ENCODE results near the gene NOTCH2NLA. TPM values are rescaled to one million over a fixed set of nuclear protein-coding genes. Genes with fewer than 3 reads are reported as not detected.
A peak's percentile ranks its signal among the peaks of the same experiment; 100 is the strongest.
"Not testable (repeated sequence)": the region's sequence is repeated elsewhere in the genome, so short reads cannot be mapped to it uniquely, and the experiment has no call there.

NOTCH2NLA gene
- total and polyA plus RNA-seq, 2 donors (not counting 1 experiment from before 2014, with no cell fraction given) = 60.4 to 140 TPM

- H3K4me1 ChIP-seq (ENCODE audit: control insufficient read depth in 2 of 2, insufficient read depth in 2 of 2, low read length in 2 of 2); H3K4me2 ChIP-seq (replicated peaks; ENCODE audit: low read depth, low read length, poor library complexity, severe bottlenecking); DNase-seq; CTCF ChIA-PET; H3K79me2 ChIP-seq (ENCODE audit: control insufficient read depth, insufficient read depth, low read length); H2AFZ ChIP-seq (ENCODE audit: insufficient read depth, low read depth, low read length, poor library complexity, severe bottlenecking); H3K27ac ChIP-seq (ENCODE audit: low read length in 2 of 2); H3K27me3 Mint-ChIP-seq; H3K9me3 ChIP-seq (ENCODE audit: control extremely low read depth in 1 of 3, control insufficient read depth in 2 of 3, insufficient read depth in 1 of 3, low read length in 2 of 3); H3K27me3 ChIP-seq (replicated peaks in 1 of 4; ENCODE audit: control extremely low read depth in 1 of 4, control insufficient read depth in 3 of 4, insufficient read depth in 4 of 4, low read length in 3 of 4); H3K4me3 Mint-ChIP-seq; H3K4me1 Mint-ChIP-seq; H4K20me1 ChIP-seq (ENCODE audit: control insufficient read depth, insufficient read depth, low read length, poor library complexity, severe bottlenecking); H3K36me3 ChIP-seq (replicated peaks in 1 of 2; ENCODE audit: control extremely low read depth in 1 of 2, control insufficient read depth in 1 of 2, extremely low read depth in 1 of 2, insufficient read depth in 2 of 2, low read length in 1 of 2); H3K9ac ChIP-seq (ENCODE audit: low read length); H3K27ac Mint-ChIP-seq; POLR2A ChIA-PET; ATAC-seq (ENCODE audit: low read depth); H3K9me3 Mint-ChIP-seq (ENCODE audit: insufficient read depth); intact Hi-C loops (cut with micrococcal nuclease); H3K4me3 ChIP-seq (ENCODE audit: control extremely low read depth in 1 of 5, extremely low read depth in 1 of 5, insufficient read depth in 1 of 5, low read depth in 2 of 5, low read length in 4 of 5): not testable (repeated sequence)
- WGBS (ENCODE audit: insufficient coverage) = no CpG with 5 or more reads among the region's 1 CpG
Measured at GRCh38 chr1:146167740-146168139, 61.1 kb downstream of the NOTCH2NLA start.

- H3K4me3 Mint-ChIP-seq; H2AFZ ChIP-seq (ENCODE audit: insufficient read depth, low read depth, low read length, poor library complexity, severe bottlenecking); H3K9me3 Mint-ChIP-seq (ENCODE audit: insufficient read depth); H3K27me3 Mint-ChIP-seq; POLR2A ChIA-PET; H3K4me3 ChIP-seq (ENCODE audit: control extremely low read depth in 1 of 5, extremely low read depth in 1 of 5, insufficient read depth in 1 of 5, low read depth in 2 of 5, low read length in 4 of 5); H3K79me2 ChIP-seq (ENCODE audit: control insufficient read depth, insufficient read depth, low read length); H3K27ac ChIP-seq (ENCODE audit: low read length in 2 of 2); H3K9me3 ChIP-seq (ENCODE audit: control extremely low read depth in 1 of 3, control insufficient read depth in 2 of 3, insufficient read depth in 1 of 3, low read length in 2 of 3); ATAC-seq (ENCODE audit: low read depth); H3K4me1 Mint-ChIP-seq; H4K20me1 ChIP-seq (ENCODE audit: control insufficient read depth, insufficient read depth, low read length, poor library complexity, severe bottlenecking); H3K4me1 ChIP-seq (ENCODE audit: control insufficient read depth in 2 of 2, insufficient read depth in 2 of 2, low read length in 2 of 2); intact Hi-C loops (cut with micrococcal nuclease); H3K36me3 ChIP-seq (replicated peaks in 1 of 2; ENCODE audit: control extremely low read depth in 1 of 2, control insufficient read depth in 1 of 2, extremely low read depth in 1 of 2, insufficient read depth in 2 of 2, low read length in 1 of 2); H3K9ac ChIP-seq (ENCODE audit: low read length); H3K4me2 ChIP-seq (replicated peaks; ENCODE audit: low read depth, low read length, poor library complexity, severe bottlenecking); CTCF ChIA-PET; H3K27ac Mint-ChIP-seq; DNase-seq; H3K27me3 ChIP-seq (replicated peaks in 1 of 4; ENCODE audit: control extremely low read depth in 1 of 4, control insufficient read depth in 3 of 4, insufficient read depth in 4 of 4, low read length in 3 of 4): not testable (repeated sequence)
- no CpG with 5 or more reads among the region's 1 CpG for WGBS (ENCODE audit: insufficient coverage)
Measured at GRCh38 chr1:146167273-146167672, 61.5 kb downstream of the NOTCH2NLA start.

GRCh38 chr1:146144465-146144864, 84.4 kb downstream of the NOTCH2NLA start, which contains the start of gene NBPF10:
NBPF10 (minus strand) TSS chr1:146144804; CDS start chr1:146144769, 35 bp downstream.
- no CpG with 5 or more reads among the region's 7 CpGs for WGBS (ENCODE audit: insufficient coverage)
- DNase-seq; H3K27me3 ChIP-seq (replicated peaks in 1 of 4; ENCODE audit: control extremely low read depth in 1 of 4, control insufficient read depth in 3 of 4, insufficient read depth in 4 of 4, low read length in 3 of 4); H3K27me3 Mint-ChIP-seq; POLR2A ChIA-PET; H2AFZ ChIP-seq (ENCODE audit: insufficient read depth, low read depth, low read length, poor library complexity, severe bottlenecking); CTCF ChIA-PET; intact Hi-C loops (cut with micrococcal nuclease); H3K79me2 ChIP-seq (ENCODE audit: control insufficient read depth, insufficient read depth, low read length); H3K9me3 ChIP-seq (ENCODE audit: control extremely low read depth in 1 of 3, control insufficient read depth in 2 of 3, insufficient read depth in 1 of 3, low read length in 2 of 3); H3K4me2 ChIP-seq (replicated peaks; ENCODE audit: low read depth, low read length, poor library complexity, severe bottlenecking); H3K9me3 Mint-ChIP-seq (ENCODE audit: insufficient read depth); H3K27ac ChIP-seq (ENCODE audit: low read length in 2 of 2); H4K20me1 ChIP-seq (ENCODE audit: control insufficient read depth, insufficient read depth, low read length, poor library complexity, severe bottlenecking); H3K4me3 Mint-ChIP-seq; H3K4me1 Mint-ChIP-seq; H3K4me3 ChIP-seq (ENCODE audit: control extremely low read depth in 1 of 5, extremely low read depth in 1 of 5, insufficient read depth in 1 of 5, low read depth in 2 of 5, low read length in 4 of 5); H3K9ac ChIP-seq (ENCODE audit: low read length); ATAC-seq (ENCODE audit: low read depth); H3K27ac Mint-ChIP-seq; H3K36me3 ChIP-seq (replicated peaks in 1 of 2; ENCODE audit: control extremely low read depth in 1 of 2, control insufficient read depth in 1 of 2, extremely low read depth in 1 of 2, insufficient read depth in 2 of 2, low read length in 1 of 2); H3K4me1 ChIP-seq (ENCODE audit: control insufficient read depth in 2 of 2, insufficient read depth in 2 of 2, low read length in 2 of 2): not testable (repeated sequence)
- TF ChIP-seq CTCF (IDR thresholded peaks at IDR 0.05) = peak; percentile 37

All from B cell (primary cell).